SK-N-MC (cell line): ENCODE results near the gene LGALS8.
"Not testable (repeated sequence)": the region's sequence is repeated elsewhere in the genome, so short reads cannot be mapped to it uniquely, and the experiment has no call there.

ENCODE experiments used
- DNase-seq: peaks from one replicate; pipeline ENCODE4 v3.0.0-alpha.2; 2011; ENCODE audit warnings: low read depth, low spot score
- H3K27ac ChIP-seq: fragments of 200-600 bp; sonication (generic); 2 replicates; pipeline ENCODE4 v1.5.1; 2016; ENCODE audit warnings: mixed run types
- H3K36me3 ChIP-seq: fragments of 200-600 bp; sonication (generic); 2 replicates; pipeline ENCODE4 v1.6.1; 2017; ENCODE audit warnings: antibody characterized with exemption, low read length, mixed read lengths; ENCODE audit not compliant: insufficient read depth
- H3K4me3 ChIP-seq: fragments of 200-600 bp; sonication (generic); 2 replicates; pipeline ENCODE4 v1.5.1; 2016
- H3K9ac ChIP-seq: fragments of 200-600 bp; sonication (generic); 2 replicates; pipeline ENCODE4 v1.8.0; 2017; ENCODE audit warnings: mixed run types, mixed read lengths; ENCODE audit not compliant: insufficient read length
- H3K9me3 ChIP-seq: fragments of 200-600 bp; sonication (generic); 2 replicates; pipeline ENCODE4 v1.6.1; 2017; ENCODE audit warnings: low read depth, mild to moderate bottlenecking, antibody characterized with exemption, low read length, moderate library complexity, mixed read lengths
- EZH2 ChIP-seq: fragments of 200-600 bp; sonication (generic); IDR thresholded peaks from one replicate; pipeline ENCODE4 v1.6.1; 2017; ENCODE audit warnings: antibody characterized with exemption
- FOXP2 ChIP-seq: optimal IDR thresholded peaks from 2 replicates; pipeline ENCODE3; 2011; ENCODE audit warnings: mild to moderate bottlenecking, moderate library complexity; ENCODE audit not compliant: insufficient read depth; ENCODE audit errors: extremely low read length, control extremely low read depth
- POLR2AphosphoS5 ChIP-seq: IDR thresholded peaks from 2 replicates; pipeline ENCODE4 v1.6.1; 2012; ENCODE audit warnings: mild to moderate bottlenecking, low read depth, low read length, borderline replicate concordance

Gene LGALS8

DNA sequence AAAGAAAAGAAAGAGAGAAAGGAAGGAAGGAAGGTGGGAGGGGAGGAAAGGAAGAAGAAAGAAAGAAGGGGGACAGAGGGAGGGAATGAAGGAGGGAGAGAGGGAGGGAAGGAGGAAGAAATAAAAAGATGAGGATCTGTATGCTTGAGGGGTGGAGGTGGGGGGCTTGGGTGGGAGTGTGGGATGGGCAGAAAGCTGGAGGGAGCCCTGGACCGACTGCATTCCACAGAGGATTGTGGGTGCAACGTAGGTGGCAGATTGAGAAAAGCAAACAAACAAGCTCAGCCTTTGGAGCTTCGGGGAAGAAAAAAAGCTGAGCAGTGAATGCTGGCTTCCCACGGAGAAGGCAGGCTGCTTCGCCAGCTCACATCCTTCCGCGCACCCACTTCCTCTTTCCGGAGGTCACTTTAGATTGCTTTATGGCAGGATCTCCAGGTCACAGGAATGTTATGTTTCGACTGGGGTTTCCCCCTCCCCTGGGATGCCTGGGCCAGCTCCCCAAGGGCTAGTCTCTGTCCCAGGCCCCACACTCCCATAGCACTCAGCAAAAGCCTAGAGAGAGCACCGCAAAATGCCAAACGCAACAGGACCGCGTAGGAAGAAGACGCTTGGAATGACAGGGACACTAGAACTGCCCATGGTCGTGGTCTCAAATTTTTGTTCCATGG is 20.7 kb upstream of the LGALS8 start:
- peak overlapping the region; percentile 79 for H3K27ac ChIP-seq
- no peak for DNase-seq
- H3K9ac ChIP-seq, result peak overlapping the region; percentile 27
- TF ChIP-seq FOXP2 (peak; percentile 10), POLR2AphosphoS5 (no peak), EZH2 (no peak)
- no peaks in the 10 kb centered on the region for H3K36me3 ChIP-seq
- H3K4me3 ChIP-seq, result peak overlapping the region; percentile 32; the same call in 1 of the 2 replicates
- no peaks in the 10 kb centered on the region for H3K9me3 ChIP-seq

- not testable (repeated sequence) for H3K36me3 ChIP-seq, DNase-seq, H3K9ac ChIP-seq, H3K9me3 ChIP-seq, H3K4me3 ChIP-seq
- H3K27ac ChIP-seq, result peak overlapping the region; percentile 46
Measured at GRCh38 chr1:236504338-236504737, 19.4 kb upstream of the LGALS8 start.

DNA sequence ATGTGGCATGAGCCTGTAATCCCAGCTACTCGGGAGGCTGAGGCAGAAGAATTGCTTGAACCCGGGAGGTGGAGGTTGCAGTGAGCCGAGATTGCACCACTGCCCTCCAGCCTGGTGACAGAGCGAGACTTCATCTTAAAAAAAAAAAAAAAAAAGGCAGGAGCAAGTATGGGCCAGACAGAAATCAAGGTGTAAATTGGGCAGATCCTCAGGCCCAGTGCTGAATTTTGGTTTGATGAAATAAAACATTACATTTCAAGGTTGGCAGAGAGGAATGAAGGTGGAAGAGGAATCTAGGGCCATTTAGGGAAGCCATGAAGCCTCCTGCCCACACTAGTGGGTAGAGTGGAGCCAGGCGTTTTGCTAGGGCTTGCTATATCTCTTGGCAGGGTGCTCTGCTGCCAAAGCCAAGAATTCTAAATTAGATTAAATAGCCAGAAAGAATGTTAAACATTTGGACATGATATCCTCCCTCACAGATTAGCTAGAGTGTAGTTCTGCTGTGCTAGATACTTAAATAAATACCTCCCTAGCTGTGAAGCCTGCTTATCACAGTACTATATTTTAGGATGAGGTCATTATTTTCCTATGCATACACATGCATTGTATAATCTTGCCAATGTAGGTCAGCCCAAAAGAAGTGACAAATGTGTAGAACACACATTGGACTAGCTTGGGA is 16.6 kb upstream of the LGALS8 start:
- no peak for DNase-seq
- TF ChIP-seq FOXP2, result no peak
- TF ChIP-seq EZH2, result no peak
- TF ChIP-seq POLR2AphosphoS5, result no peak
- no peak overlapping the region for H3K9ac ChIP-seq
- H3K36me3 ChIP-seq, result no peaks in the 10 kb centered on the region
- no peaks in the 10 kb centered on the region for H3K9me3 ChIP-seq
- peak overlapping the region; percentile 84 for H3K27ac ChIP-seq
- no peak overlapping the region for H3K4me3 ChIP-seq

- no peak overlapping the region for H3K9ac ChIP-seq
- TF ChIP-seq POLR2AphosphoS5 (no peak), EZH2 (no peak), FOXP2 (no peak)
- H3K36me3 ChIP-seq, result no peaks in the 10 kb centered on the region
- no peaks in the 10 kb centered on the region for H3K9me3 ChIP-seq
- peak overlapping the region; percentile 35; the same call in 1 of the 2 replicates for H3K27ac ChIP-seq
- no peak overlapping the region for H3K4me3 ChIP-seq
- no peak for DNase-seq
Measured at GRCh38 chr1:236508593-236509027, 15.2 kb upstream of the LGALS8 start.

- Histone ChIP-seq H3K4me3 (no peak overlapping the region), H3K36me3 (no peaks in the 10 kb centered on the region), H3K9me3 (no peaks in the 10 kb centered on the region), H3K9ac (no peak overlapping the region), H3K27ac (peak overlapping the region; percentile 35; the same call in 1 of the 2 replicates)
- TF ChIP-seq EZH2, result no peak
- no peak for TF ChIP-seq POLR2AphosphoS5
- TF ChIP-seq FOXP2, result no peak
- no peak for DNase-seq
Measured at GRCh38 chr1:236509203-236509602, 14.6 kb upstream of the LGALS8 start.

DNA sequence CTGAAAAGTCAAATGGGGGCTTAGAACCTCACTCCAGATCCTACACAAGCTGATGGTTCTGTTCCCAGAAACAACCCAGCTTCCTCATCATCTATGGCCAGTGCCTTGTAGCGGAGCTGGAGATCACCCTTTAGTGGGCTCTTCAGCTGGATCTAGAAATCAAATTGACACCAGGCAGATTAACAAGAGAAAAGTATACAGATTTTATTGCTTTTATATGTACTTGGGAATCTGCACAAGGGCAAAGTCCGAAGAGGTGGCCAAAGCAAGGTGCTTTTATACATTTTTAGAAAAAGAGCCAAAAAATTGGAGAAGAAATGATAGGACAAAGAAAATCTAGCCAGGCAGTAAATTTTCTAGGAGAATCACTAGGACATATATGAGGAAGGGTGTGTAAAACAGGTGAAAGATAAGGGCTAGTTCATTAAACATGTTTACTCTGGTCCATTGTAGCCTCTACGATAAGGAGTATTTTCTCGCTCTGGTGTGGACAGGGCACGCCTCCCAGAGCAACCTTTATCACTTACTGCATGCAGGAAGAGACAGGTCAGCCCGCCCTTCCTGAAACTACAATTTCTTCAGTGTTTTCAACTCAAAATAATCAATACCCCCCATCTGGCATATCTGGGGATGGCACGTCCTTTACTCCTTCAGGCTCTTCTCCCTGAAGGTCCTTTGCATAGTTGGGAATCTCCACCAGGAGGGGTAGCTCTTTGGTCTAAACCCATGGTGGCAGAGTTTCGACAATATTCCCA is 14.0 kb upstream of the LGALS8 start:
- TF ChIP-seq EZH2 (no peak), POLR2AphosphoS5 (no peak), FOXP2 (no peak)
- H3K4me3 ChIP-seq, result no peak overlapping the region
- no peak for DNase-seq
- no peaks in the 10 kb centered on the region for H3K36me3 ChIP-seq
- no peaks in the 10 kb centered on the region for H3K9me3 ChIP-seq
- no peak overlapping the region for H3K27ac ChIP-seq
- no peak overlapping the region for H3K9ac ChIP-seq

- DNase-seq, result no peak
- no peaks in the 10 kb centered on the region for H3K9me3 ChIP-seq
- no peaks in the 10 kb centered on the region for H3K36me3 ChIP-seq
- TF ChIP-seq EZH2, result no peak
- no peak for TF ChIP-seq FOXP2
- TF ChIP-seq POLR2AphosphoS5, result no peak
- no peak overlapping the region for H3K4me3 ChIP-seq
- no peak overlapping the region for H3K27ac ChIP-seq
- H3K9ac ChIP-seq, result no peak overlapping the region
Measured at GRCh38 chr1:236511735-236512418, 11.9 kb upstream of the LGALS8 start.
